GM18498 (cell line): Measurements from ENCODE around the gene THG1L.
"Not testable (repeated sequence)": the region's sequence is repeated elsewhere in the genome, so short reads cannot be mapped to it uniquely, and the experiment has no call there.

Experiments
- ATAC-seq: cut with Tn5 transposase; IDR thresholded peaks from one replicate; pipeline ENCODE4 v1.9.1; 2021; ENCODE audit warnings: mild to moderate bottlenecking, moderate library complexity; ENCODE audit not compliant: unreplicated experiment

The THG1L gene

DNA sequence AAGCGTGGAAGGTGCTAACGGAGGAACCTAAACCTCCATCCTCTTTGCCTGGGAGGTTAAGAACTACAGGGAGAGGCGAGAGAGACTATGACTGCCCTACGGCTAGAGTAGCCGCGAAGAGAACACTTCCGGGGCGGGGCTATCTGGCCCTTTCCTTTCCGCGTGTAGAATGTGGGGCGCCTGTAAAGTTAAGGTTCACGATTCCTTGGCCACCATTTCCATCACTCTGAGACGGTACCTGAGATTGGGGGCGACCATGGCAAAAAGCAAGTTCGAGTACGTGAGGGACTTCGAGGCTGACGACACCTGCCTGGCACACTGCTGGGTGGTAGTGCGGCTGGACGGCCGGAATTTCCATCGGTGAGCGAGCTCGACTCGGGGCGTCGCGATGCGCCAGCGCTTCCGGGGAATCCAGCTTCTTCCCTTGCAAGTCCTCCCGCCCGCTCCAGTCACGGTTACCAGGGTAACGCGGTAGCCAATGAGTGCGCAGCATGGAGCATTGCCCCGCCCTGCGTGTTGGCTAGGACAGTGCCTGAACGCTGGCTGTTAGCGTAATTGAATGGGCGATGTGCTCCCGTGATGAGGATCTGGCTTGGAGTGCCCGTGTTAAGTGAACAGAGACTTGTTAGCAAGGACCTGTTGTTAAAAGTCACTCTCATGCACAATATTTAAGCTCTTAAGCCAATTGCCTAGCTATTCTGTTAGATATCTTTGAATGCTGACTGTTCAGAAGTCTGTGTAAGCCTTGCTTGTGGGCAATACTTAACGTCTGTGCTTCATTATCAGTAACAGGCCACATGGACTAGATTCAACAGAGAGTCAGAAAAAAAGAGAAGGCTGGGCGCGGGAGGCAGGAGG lies at the start of gene THG1L:
Gene THG1L (plus strand): TSS at position 149 of the 858 bp plus-strand sequence. CDS start 21 bp downstream, at position 170.
- ATAC-seq: peak; percentile 97

DNA sequence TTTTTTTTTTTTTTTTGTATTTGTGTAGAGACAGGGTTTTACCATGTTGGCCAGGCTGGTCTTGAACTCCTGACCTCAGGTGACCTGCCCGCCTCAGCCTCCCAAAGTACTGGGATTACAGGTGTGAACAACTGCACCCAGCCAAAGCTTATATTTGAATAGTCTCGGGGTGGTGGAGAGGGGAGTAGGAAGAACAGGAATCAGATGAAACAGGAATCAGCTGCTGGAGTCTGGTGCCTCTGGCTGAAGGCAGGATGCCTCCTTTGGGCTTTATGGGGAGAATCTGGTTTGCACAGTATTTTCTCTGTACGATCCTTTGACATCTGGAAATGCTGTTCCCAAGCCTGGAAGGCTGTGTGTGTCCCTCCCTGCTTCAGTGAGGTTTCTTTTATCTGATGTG lies 49.0 kb upstream of the THG1L start:
- ATAC-seq: no peak

DNA sequence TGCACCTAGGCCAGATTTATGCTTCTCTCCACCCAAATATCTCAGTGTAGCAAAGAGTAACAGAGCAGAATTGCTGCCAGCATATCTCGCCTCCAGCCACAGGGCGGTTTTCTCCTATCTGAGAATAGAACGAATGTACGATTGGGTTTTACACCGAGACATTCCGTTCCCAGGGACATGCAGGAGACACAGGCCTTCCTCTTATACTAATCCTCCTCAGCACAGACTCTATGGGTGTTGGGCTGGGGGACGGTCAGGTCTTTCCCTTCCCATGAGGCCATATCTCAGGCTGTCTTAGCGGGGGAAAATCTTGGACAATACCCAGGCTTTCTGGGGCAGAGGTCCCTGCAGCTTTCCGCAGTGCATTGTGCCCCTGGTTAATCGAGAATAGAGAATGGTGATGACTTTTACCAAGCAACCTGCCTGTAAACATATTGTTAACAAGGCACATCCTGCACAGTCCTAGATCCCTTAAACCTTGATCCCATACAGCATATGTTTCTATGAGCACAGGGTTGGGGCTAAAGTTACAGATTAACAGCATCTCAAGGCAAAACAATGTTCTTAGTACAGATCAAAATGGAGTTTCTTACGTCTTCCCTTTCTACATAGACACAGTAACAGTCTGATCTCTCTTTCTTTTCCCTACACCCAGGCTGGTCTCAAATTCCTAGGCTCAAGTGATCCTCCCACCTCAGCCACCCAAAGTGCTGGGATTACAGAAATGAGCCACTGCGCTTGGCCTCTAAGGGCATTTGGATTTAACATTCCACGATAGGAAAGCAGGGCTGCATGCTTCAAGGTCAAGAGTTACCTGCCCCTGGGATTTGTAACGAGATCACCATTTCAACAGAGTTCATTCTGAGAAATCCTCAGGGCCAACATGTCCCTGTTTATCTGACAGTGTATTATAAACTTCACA lies 44.7 kb upstream of the THG1L start:
- not testable (repeated sequence) for ATAC-seq

DNA sequence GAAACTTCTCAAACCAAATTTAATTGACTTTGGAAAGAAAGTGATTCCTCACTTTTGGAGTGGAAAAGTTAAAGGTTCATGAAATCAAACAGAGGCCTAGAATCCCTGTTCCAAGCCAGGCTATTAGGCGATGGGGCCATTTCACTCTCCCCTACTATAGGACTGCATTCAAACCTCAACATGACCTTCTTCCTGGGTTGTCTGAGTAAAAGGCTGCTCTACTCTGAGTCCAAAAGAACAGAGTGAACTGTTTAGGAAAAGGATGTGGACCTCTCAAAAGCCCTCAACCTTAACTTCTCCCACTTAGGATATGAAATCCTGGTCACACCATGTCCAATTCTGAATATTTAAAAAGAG lies 44.0 kb upstream of the THG1L start:
- ATAC-seq: no peak

DNA sequence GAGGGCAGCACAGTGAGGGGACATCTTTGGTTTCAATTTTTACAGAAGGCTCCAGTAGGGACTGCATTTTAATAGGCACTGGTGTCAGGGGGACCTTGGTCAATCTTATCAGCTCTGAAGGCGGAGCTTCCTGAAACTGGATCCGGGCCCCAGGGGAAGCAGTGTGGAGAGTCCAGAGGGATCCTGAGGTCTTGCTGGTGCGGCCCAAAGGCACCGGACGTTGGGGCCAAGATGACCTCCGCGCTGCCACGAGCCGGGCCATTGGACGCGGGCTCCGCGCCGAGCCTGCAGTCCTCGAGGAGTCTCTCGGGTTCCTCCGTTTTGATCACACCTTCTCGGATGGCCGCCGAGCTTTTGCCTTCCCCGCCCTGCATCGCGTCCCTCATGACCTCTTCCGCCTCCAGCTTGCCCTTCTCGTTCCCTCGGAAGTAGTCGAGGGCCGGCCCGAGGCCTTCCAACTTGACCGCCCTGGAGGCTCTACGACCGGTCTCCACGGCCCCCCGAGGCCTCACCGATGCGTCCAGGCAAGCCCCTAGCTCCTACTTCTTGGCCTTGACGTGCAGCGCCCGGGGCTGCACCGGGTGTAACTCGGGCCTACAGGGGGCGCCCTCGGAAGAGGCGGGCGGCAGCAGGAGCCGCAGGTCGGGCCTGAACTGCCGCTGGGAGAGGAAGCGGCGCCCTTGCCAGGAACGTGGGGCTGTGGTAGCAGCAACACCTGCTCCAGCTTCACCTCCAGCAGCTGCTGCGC lies 41.1 kb upstream of the THG1L start:
- no peak for ATAC-seq

DNA sequence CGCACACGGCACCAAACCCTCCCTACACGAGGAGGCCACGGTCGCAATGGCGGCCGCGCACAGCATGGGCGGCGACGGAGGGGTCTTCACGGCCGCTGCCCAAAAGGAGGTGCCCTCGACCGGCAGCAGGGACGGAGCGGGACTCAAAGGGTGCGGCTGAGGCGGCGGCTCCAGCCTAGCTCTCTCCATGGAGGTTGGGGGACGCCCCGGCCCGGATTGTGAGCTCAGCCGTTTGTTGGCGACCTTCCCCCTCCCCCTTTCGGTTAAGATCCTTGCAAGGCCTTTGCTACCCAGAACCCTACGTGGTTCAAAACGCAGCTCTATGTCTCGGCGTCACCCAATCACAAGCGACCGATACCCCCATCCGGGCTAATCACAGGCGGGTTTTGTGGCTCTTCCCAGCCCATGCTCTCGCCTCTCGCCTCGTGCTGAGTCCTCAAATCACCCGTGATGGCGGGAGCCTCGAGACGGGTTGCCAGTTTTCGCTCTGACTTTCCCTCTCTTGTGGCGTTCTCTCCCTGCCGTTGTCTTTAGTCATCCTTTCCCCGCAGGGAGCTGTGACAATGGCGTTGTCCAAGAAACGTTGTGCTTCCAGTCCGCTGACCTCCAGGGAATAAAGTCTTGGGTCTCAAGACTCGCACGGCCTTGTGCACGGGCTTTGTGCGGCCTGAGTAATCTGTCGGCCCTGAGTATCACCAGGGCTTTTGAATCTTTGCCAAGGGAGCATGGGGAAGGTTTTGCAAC lies 40.4 kb upstream of the THG1L start:
- ATAC-seq: no peak

DNA sequence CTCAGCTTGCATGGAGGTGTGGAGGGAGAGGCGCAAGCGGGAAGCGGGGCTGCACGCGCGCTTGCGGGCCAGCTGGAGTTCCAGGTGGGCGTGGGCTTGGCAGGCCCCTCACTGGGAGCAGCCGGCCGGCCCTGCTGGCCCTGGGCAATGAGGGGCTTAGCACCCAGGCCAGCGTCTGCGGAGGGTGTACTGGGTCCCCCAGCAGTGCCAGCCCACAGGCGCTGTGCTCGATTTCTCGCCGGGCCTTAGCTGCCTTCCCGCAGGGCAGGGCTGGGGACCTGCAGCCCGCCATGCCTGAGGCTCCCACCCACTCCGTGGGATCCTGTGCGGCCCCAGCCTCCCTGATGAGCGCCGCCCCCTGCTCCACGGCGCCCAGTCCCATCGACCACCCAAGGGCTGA lies 37.4 kb upstream of the THG1L start:
- ATAC-seq: not testable (repeated sequence)

DNA sequence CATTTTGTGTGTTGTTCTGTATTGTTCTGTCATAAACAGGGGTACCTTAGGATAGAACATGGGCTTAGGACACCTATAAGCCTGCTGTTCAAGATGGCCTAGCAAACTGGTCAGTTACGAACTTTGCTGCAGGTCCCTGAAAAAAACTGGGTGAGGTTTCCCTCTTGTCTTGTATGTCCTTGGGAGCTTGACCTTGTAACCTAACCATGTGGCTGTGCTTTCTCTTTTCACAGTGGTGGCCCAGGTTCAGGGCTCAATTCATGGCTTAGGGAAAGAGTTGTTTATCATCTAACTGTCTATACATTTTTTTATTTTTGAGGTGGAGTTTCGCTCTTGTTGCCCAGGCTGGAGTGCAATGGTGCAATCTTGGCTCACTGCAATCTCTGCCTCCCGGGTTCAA lies 35.1 kb upstream of the THG1L start:
- ATAC-seq: not testable (repeated sequence)

DNA sequence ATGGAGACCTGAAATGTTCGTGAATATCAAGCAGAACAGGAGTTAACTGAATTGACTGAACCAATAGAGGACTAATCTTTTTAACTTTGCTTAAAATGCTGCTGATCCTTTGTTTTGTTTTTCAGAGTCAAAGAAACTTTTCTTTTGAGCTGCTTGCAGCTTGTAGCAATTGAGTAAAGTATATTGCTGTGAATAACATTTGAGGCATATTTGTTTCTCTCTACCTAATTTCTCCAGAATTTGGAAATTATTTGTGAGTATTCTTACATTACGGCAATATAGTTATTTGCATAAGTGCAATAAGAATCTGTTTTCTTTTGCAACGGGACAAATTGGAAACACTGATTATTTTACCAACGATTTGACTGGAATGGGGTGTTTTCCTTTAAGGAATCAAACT lies 32.5 kb upstream of the THG1L start:
- ATAC-seq: not testable (repeated sequence)

DNA sequence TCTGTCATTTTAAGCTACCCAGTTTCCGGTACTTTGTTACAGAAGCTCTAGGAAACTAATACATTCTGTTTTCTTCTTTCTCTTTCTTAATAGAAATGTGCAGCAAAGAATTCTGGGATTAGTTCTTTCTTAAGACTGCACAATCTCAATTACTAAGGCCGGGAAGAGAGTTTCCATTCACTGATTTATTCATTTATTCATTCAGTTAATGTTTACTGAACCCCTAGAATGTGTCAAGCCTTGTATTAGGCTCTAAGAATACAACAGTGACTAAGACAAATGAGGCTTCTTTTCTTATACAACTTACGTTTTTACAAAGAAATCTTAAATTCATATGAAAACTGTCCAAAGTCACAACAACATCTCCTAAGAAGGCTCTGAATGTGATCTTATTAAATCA lies 27.5 kb upstream of the THG1L start:
- ATAC-seq: no peak

DNA sequence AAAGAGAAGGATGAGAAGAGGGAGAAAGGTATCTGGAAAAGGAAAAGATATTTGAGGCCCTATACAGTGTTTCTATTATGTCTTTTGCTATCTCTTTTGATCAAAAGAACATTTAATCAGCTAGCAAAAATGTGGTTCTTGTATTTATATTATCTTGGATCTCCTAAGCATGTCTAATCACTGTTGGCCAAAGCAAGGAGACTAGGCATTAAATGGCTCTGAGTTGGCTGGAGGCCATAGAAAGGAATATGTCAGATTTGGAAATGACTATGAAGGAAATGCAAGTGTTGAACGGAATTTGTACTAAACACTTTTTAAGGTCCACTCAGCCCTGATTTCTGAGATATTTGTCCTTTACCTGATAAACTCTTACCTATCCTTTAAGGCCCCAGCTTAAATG lies 22.4 kb upstream of the THG1L start:
- no peak for ATAC-seq

DNA sequence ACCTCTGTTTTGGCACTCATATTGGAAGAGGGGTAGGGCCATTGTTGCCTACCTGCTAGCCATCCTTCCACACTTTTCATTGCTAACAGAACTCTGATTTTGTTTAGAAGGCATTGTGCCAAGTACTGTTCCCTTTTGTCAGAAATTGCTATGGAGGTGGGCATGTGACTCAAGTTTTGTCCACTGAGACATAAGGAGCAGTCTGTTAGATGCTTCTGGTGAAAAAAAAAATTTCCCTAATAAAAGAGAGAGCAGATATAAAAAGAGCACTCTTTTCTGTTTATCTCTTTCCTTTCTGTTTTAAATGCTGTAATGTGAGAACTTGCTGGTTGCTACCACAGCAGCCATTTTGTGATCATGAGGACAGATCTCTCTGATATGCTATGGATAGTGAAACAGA lies 21.9 kb upstream of the THG1L start:
- ATAC-seq: no peak

DNA sequence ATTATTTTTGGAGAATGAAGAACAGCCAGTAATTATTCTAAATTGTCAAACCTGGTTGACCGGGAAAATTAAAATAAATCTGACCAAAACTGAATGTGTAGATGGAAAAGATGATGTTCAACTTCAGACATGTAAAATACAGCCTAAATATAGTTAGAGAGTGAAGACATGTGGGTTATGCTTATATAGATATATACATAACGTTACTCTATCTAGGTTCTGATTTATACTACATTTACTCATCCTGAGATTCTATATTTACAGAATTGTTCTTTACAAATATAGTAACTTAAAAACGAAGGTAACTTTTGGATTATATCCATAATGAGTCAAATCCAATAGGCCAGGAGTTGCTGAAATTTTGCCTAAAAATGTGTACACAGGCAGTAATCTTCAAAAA lies 20.8 kb upstream of the THG1L start:
- no peak for ATAC-seq

DNA sequence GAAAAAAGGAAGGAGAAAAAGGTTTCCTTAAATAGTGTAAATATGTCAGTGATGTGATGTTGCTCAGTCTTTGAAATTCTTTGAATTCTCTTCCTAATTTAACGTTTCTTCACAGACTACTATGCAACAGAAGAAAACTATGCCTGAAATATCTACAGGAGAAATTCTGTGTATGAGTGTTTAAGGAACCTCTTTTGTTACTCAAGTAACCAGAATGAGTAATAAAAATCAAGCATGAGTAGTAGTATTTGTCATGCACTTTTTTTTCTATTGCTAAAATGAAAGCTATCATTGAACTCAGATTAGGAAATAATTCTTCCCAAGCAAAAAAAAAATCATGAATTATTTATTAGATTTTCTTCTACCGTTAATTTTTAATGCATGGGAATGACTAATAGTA lies 20.3 kb upstream of the THG1L start:
- no peak for ATAC-seq

DNA sequence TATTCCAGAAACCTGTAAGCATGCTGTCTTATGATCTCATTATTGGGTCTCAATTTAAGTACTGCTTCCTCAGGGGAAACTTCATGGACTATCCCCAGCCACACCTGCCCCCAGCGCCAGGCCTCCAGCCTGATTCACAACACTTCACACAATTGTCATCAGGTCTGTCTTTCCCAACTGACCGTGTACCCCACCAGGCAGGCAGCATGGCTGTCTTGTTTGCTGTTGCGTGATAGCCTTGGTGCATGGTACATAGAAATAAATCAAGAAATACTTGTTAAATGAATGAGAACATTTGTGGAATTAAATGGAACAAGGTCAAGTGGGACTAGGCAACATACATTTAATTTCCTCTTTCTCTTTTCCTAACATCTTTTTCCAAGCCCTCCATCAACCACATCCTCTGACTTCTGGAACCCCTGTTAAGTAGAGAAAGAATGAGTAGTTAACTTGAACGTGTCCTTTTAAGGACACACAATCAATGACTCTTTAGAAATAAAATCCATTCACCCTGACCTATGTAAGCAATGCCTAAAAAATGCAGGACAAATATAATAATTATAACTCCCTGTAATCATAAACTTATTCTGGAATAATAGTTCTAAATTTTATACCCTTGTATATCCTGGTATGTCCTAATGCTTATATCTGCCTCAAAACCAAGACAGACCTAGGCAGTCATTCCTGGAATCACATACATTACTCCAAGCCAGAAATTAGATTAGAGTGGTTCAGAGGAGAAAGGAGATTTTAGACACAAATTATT lies 17.2 kb upstream of the THG1L start:
- ATAC-seq: no peak

DNA sequence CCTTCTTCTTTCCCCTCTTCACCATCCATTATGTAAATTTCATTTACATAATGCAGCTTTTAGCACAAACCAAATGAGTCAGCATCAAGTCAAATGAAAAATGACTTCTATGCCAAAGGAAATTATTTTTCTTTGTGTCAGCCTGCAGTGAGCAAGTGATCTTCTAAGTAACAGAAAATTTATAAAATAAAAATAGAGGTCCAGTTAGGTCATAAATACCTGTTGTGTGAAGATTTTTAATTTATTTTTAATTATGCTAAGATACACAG lies 16.7 kb upstream of the THG1L start:
- no peak for ATAC-seq

DNA sequence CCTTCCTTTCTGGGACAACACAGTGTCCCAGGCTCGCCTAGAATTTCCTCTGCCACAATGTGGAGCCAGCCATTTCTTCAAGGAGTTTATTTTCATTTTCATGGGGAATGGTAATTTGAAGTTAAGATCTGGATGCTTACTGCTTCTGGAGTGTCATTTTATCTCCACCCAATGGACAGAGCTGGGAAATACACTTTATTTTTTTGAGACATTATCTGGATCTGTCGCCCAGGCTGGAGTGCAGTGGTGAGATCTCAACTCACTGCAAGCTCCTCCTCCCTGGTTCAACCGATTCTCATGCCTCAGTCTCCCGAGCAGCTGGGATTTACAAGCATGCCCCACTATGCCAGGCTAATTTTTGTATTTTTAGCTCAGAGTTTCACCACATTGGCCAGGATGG lies 12.7 kb upstream of the THG1L start:
- peak; percentile 72 for ATAC-seq

DNA sequence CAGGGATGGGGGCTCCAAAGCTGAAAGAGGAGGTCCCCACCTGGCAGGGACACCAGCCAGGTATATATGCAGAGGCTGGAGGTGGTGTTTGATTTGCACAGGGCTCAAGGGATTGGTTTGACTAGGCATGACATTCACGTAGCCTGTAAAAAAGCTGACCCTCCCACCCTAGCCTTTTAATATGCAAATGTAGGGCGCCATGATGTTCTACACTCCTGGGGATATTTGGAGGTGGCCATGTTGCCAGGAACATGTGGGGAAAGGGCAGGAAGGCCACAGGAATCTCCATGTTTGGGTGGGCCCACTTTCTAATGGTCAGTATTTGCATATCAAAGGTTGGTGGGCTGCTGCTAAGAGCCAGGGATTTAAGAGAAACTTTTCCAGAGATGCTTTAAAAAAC lies 12.0 kb upstream of the THG1L start:
- no peak for ATAC-seq

DNA sequence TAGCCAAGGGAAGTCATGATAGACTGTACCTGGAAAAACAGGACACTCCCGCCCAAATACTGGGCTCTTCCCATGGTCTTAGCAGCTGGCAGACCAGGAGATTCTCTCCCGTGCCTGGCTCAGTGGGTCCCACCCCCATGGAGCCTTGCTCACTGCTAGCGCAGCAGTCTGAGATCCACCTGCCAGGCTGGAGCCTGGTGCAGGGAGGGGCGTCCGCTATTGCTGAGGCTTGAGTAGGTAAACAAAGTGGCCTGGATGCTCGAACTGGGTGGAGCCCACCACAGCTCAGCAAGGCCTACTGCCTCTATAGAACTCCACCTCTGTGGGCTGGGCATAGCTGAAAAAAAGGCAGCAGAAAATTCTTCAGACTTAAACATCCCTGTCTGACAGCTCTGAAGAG lies 10.1 kb upstream of the THG1L start:
- no peak for ATAC-seq

DNA sequence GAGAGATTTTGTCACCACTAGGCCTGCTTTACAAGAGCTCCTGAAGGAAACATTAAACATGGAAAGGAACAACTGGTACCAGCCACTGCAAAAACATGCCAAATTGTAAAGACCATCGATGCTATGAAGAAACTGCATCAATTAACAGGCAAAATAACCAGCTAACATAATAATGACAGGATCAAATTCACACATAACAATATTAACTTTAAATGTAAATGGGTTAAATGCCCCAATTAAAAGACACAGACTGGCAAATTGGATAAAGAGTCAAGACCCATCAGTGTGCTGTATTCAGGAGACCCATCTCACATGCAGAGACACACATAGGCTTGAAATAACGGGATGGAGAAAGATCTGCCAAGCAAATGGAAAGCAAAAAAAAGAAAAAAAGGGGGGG lies 8.3 kb upstream of the THG1L start:
- not testable (repeated sequence) for ATAC-seq
